HUES64 (cell line): ENCODE results near the gene TCHP.

Experiments
- H3K27ac ChIP-seq: 2 replicates; pipeline ENCODE4 v1.7.0; 2013; ENCODE audit warnings: low read depth, low read length, inconsistent platforms
- H3K27me3 ChIP-seq: 2 replicates; pipeline ENCODE4 v1.6.1; 2013; ENCODE audit warnings: mild to moderate bottlenecking, low read length; ENCODE audit not compliant: insufficient read depth
- H3K36me3 ChIP-seq: 2 replicates; pipeline ENCODE4 v1.6.1; 2013; ENCODE audit warnings: mild to moderate bottlenecking, low read length; ENCODE audit not compliant: insufficient read depth
- H3K4me1 ChIP-seq: 2 replicates; pipeline ENCODE4 v1.6.1; 2013; ENCODE audit warnings: mild to moderate bottlenecking, low read length, moderate library complexity; ENCODE audit not compliant: insufficient read depth
- H3K4me3 ChIP-seq: 2 replicates; pipeline ENCODE4 v1.5.1; 2013; ENCODE audit warnings: mild to moderate bottlenecking, low read length, moderate library complexity
- H3K9ac ChIP-seq: 2 replicates; pipeline ENCODE4 v1.6.1; 2013; ENCODE audit warnings: mild to moderate bottlenecking, low read depth, low read length
- H3K9me3 ChIP-seq: 2 replicates; pipeline ENCODE4 v1.6.1; 2013; ENCODE audit warnings: low read depth, low read length; ENCODE audit not compliant: insufficient read depth
- WGBS: fragments of 150-250, 120-280 bp; methylation state at CpG from one replicate; pipeline ENCODE4 v1.1.7; 2013; ENCODE audit warnings: missing lambda C conversion rate; 5-methylcytosine and 5-hydroxymethylcytosine counted together

The TCHP gene

DNA sequence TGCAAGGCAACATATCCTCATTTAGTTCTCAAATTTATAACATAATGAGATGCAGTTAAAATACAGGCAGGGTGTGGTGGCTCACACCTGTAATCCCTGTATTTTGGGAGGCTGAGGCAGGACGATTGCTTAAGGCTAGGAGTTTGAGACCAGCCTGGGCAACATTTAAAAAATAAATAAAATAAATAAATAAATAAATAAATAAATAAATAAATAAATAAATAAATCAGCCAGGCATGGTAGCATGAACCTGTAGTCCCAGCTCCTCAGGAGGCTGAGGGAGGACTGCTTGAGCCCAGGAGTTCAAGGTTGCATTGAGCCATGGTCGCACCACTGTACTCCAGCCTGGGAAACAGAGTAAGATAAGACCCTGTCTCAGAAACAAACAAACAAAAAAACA is 39.4 kb downstream of the TCHP start:
- Histone ChIP-seq H3K4me3 (no peak overlapping the region), H3K4me1 (peaks cover 3% of the 10 kb centered on the region; the same call in 1 of the 2 replicates), H3K27ac (no peak overlapping the region), H3K36me3 (peaks cover 24% of the 10 kb centered on the region), H3K9me3 (no peaks in the 10 kb centered on the region), H3K27me3 (no peaks in the 10 kb centered on the region), H3K9ac (no peak overlapping the region)
- WGBS = 86% methylated on average over 1 of the region's 2 CpGs

DNA sequence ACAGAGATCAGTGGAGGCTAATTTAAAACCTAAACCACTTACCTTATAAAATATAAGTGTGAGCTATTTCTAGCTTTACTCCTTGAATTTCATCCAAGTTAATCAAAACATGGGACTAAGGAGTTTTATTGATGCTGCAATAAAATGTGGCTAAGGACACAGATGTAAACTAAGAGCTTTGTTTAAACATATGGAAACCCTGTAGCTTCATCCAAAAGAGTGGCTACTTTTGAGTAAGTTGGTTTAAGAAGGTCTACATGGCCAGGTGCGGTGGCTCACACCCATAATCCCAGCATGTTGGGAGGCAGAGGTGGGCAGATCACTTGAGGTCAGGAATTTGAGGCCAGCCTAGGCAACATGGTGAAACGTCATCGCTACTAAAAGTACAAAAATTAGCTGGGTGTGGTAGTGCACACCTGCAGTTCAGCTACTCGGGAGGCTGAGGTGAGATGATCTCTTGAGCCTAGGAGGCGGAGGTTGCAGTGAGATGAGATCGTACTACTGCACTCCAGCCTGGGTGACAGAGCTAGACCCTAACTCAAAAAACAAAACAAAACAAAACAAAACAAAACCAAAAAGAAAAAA is 40.4 kb downstream of the TCHP start:
- Histone ChIP-seq H3K9me3 (no peaks in the 10 kb centered on the region), H3K9ac (no peak overlapping the region)

DNA sequence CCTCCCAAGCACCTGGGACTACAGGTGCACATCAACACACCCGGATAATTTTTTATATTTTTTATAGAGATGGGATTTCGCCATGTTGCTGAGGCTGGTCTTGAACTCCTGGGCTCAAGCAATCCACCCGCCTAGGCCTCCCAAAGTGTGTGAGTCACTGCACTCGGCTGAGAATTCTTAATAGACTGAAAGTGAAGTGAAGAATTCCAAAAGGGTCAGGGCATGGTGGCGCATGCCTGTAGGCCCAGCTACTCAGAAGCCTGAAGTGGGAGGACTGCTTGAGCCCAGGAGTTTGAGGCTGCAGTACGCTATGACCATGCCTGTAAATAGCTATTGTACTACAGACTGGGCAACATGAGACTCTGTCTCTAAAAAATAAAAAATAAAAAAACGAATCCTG is 43.7 kb downstream of the TCHP start:
- Histone ChIP-seq H3K9ac (no peak overlapping the region), H3K4me3 (no peak overlapping the region), H3K9me3 (no peaks in the 10 kb centered on the region), H3K27me3 (no peaks in the 10 kb centered on the region), H3K27ac (no peak overlapping the region), H3K36me3 (peaks cover 14% of the 10 kb centered on the region; the same call in 1 of the 2 replicates), H3K4me1 (peaks cover 29% of the 10 kb centered on the region)
- 95% methylated on average over 7 of the region's 7 CpGs for WGBS

More for the DNA sequence above, 40.4 kb downstream of the TCHP start:
- WGBS = 86% methylated on average over 6 of the region's 6 CpGs
- no peaks in the 10 kb centered on the region for H3K27me3 ChIP-seq
- no peak overlapping the region for H3K27ac ChIP-seq
- H3K4me1 ChIP-seq = peaks cover 11% of the 10 kb centered on the region
- H3K36me3 ChIP-seq = peaks cover 20% of the 10 kb centered on the region
- no peak overlapping the region for H3K4me3 ChIP-seq

DNA sequence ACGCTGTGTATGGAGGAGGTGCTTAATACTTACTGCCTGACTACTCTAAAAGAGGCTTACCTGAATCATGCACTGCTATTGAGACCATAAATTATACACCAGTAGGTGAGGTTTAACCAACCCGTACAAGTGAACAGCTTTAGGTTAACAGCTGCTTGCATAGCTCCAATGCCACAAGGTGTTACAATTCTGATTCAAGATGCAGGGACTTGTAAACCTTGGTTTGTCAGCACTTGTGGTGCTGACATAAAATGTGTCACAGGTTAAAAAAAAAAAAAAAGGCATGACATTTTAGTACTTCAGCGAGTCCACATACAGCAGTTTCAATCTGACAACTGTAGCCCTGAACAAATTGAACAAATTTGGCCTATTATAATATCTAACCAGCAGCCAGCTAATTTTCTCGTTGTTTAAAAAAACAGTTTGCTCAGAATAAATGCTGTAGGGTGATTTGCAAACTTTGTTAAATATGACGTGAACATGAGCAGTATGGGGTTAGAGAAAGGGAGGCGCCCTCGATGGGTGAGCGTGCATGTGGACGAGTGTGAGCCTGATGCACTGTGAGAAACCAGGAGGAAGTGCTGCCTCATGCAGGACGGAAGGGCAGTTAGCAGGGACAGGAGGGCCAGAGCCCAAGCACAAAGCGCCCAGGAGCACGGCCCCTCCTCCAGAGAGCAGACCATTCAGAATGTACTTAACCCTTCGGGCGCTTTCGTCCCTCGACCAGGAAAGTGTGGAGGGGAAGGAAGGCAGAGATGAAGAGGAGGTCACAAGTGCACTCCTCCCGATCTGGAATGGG is 44.7 kb downstream of the TCHP start:
- peak overlapping the region; percentile 39; the same call in 1 of the 2 replicates for H3K27ac ChIP-seq
- H3K36me3 ChIP-seq = peaks cover 18% of the 10 kb centered on the region; the same call in 1 of the 2 replicates
- no peak overlapping the region for H3K9ac ChIP-seq

DNA sequence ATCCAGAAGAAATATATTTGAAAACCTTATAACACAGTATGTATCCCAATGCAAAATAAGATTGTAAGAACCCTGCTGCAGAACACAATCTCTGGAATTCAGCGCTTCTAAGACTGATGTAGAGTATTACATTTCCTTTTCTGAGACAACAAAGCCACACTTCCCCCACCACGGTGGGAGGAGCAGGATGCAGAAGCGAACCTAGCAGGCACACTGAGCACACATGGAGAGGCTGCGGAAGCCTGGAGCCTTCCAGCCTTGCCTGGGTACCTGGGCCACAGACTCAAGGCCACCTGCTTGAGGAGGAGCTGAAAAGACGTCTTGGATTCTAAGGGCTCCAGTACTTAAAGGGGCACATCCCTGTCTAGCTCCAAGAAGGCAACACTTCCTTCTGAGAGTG is 46.4 kb downstream of the TCHP start:
- WGBS = 13% methylated on average over 5 of the region's 5 CpGs
- Histone ChIP-seq H3K9me3 (no peaks in the 10 kb centered on the region), H3K4me1 (peaks cover 31% of the 10 kb centered on the region), H3K4me3 (no peak overlapping the region), H3K36me3 (peaks cover 35% of the 10 kb centered on the region), H3K27ac (peak overlapping the region; percentile 14), H3K27me3 (no peaks in the 10 kb centered on the region), H3K9ac (peak overlapping the region; percentile 18; the same call in 1 of the 2 replicates)

More for the DNA sequence above, 44.7 kb downstream of the TCHP start:
- H3K27me3 ChIP-seq = no peaks in the 10 kb centered on the region
- 0 out of 2 replicates have a peak overlapping the region, but pooled peaks have one; percentile 11 for H3K4me3 ChIP-seq
- no peaks in the 10 kb centered on the region for H3K9me3 ChIP-seq
- WGBS = 32% methylated on average over 13 of the region's 17 CpGs
- H3K4me1 ChIP-seq = peaks cover 29% of the 10 kb centered on the region

DNA sequence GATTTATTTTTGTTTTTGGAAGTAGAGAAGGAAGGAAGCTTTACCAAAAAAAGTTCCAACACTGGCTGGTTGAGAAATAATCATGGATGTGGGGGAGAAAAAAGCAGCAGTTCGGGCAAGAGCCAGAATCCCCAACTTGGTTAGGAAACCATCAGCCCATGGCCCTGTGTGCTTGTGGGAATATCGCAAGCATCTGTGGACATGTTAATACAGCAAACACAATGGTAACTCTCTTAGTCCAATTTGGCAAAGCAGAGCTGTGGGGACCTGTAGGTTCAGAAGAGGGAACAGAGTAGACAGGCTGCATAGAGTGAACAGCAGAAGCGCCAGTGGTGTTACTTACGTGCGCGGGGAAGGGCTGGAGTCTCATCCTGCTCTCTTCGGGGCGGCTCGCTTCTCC is 46.8 kb downstream of the TCHP start:
- no peaks in the 10 kb centered on the region for H3K27me3 ChIP-seq
- peaks cover 34% of the 10 kb centered on the region for H3K4me1 ChIP-seq
- WGBS = 92% methylated on average over 9 of the region's 9 CpGs

DNA sequence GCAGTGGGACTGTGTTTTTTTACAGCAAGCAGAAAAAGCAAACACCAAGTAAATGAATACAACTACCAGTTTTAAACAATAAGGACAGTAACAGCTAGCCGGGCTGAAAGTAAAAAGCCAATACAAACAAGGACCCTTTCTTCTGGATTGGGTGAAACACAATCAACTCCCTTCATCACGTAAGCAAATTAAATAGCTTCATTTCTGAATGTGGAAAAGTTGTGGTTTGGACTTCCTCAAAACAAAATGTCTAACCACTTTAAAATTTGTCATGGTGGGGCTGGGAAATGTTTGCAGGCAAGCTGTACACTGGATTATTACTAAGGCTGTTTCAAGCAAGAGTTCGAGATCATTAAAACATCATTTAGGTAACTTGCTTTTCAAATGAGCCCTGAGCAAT is 47.4 kb downstream of the TCHP start:
- peaks cover 34% of the 10 kb centered on the region for H3K4me1 ChIP-seq
- no peak overlapping the region for H3K4me3 ChIP-seq
- H3K9ac ChIP-seq = no peak overlapping the region
- no peaks in the 10 kb centered on the region for H3K9me3 ChIP-seq
- peaks cover 45% of the 10 kb centered on the region for H3K36me3 ChIP-seq
- H3K27ac ChIP-seq = no peak overlapping the region
- no peaks in the 10 kb centered on the region for H3K27me3 ChIP-seq
- WGBS = 97% methylated on average over 2 of the region's 3 CpGs

More for the DNA sequence above, 46.8 kb downstream of the TCHP start:
- H3K27ac ChIP-seq = peak overlapping the region; percentile 14
- no peak overlapping the region for H3K4me3 ChIP-seq
- H3K36me3 ChIP-seq = peaks cover 39% of the 10 kb centered on the region
- peak overlapping the region; percentile 18; the same call in 1 of the 2 replicates for H3K9ac ChIP-seq
- no peaks in the 10 kb centered on the region for H3K9me3 ChIP-seq

DNA sequence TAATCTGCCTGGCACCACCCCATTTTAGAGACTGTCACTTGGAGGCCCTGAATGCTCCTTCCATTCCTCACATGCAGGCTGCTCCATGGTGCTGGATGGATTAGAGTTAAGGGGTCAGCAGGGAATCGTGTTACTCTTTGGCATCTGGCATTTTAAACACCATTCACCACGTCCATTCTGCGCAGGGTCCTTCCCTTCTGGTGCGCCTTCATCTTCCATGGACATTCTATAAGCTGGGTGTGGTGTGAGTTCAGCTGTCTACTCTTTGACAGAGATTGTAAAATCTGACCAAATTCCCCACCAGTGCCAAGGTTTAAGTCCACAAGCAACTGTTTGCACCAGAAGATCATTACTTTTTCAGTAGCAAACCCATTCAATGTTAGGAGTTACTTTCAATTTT is 48.3 kb downstream of the TCHP start:
- no peak overlapping the region for H3K4me3 ChIP-seq
- H3K36me3 ChIP-seq = peaks cover 51% of the 10 kb centered on the region
- H3K9me3 ChIP-seq = no peaks in the 10 kb centered on the region
- WGBS = 95% methylated on average over 4 of the region's 4 CpGs
- no peak overlapping the region for H3K9ac ChIP-seq
- no peak overlapping the region for H3K27ac ChIP-seq
- H3K4me1 ChIP-seq = peaks cover 34% of the 10 kb centered on the region
- H3K27me3 ChIP-seq = no peaks in the 10 kb centered on the region

DNA sequence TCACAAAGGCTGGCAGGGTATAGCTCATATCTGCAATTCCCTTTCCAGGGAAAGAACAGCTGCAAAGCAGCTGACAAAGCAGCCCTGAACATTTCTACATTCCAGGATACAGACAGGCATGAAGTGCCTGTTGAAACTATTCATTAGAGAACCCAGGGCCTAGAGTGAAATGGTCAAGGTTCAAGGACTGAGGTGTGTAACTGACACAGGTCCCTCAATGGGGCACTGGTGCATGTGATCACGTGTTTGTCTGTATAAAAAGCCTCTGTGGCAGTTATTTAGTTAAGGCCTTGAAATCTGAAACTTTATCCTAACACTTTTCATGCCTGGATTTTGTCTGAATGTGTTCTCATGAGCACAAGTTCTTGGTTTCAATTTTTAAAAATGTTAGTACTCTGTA is 49.0 kb downstream of the TCHP start:
- Histone ChIP-seq H3K27ac (no peak overlapping the region), H3K4me3 (no peak overlapping the region), H3K9ac (no peak overlapping the region), H3K27me3 (no peaks in the 10 kb centered on the region), H3K36me3 (peaks cover 55% of the 10 kb centered on the region), H3K4me1 (peaks cover 34% of the 10 kb centered on the region), H3K9me3 (no peaks in the 10 kb centered on the region)
- 82% methylated on average over 1 of the region's 1 CpG for WGBS

DNA sequence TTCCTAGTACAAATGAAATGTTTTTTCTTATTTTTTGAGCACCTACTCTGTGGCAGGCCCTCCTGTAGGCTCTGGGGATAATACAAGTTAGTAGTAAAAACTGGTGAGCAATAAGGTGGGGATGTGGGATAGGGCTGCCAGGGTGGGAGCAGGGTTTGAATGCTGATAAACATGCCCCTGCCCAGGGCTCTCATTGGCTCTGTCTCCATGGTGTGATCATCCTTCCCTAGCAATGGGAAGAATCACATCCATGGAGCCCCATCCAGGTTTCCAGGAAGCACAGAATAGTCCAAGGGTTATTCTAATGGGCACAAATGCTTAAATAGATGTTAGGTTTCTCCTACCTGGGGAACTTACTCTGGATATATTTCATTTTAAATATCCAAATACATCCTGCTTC is 50.6 kb downstream of the TCHP start:
- Histone ChIP-seq H3K9me3 (no peaks in the 10 kb centered on the region), H3K4me1 (peaks cover 21% of the 10 kb centered on the region), H3K27ac (no peak overlapping the region), H3K9ac (no peak overlapping the region), H3K36me3 (peaks cover 55% of the 10 kb centered on the region), H3K27me3 (no peaks in the 10 kb centered on the region), H3K4me3 (no peak overlapping the region)

DNA sequence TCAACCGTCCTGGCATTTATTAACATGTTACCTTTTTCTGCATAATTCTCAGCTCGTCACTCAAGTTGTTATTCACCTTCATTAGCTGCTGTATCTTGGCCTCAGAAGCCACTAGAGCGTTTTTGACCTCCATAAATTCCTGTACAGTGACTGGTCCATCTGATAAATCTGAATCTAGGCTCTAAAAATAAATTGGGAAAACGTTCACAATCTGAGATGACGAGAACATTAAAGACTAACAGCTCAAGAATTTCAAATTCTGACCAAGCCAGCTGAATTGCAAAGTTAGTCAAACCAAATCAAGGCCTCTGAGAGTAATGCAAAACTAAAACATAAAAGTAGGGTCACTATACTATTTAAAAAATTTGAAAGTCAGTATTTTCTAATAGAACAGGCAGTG is 51.1 kb downstream of the TCHP start:
- Histone ChIP-seq H3K9ac (no peak overlapping the region), H3K4me3 (no peak overlapping the region), H3K9me3 (no peaks in the 10 kb centered on the region), H3K4me1 (peaks cover 17% of the 10 kb centered on the region), H3K27ac (no peak overlapping the region), H3K27me3 (no peaks in the 10 kb centered on the region), H3K36me3 (peaks cover 55% of the 10 kb centered on the region)
- 91% methylated on average over 5 of the region's 5 CpGs for WGBS
